ENCODE measurements around the gene HRH4. TPM values are rescaled to one million over a fixed set of nuclear protein-coding genes. Genes with fewer than 3 reads are reported as not detected.

HRH4 gene
- total and polyA plus RNA-seq, 2 of the 13 experiments (the other 11 are each of a cell fraction or from before 2014, with no cell fraction given), result not detected

- 0 out of 2 replicates have a peak, but pooled peaks have one; percentile 27 for TF ChIP-seq CSRNP1 (CRISPR knock-in tag; IDR thresholded peaks at IDR 0.05)
- TF ChIP-seq AGO2 (optimal IDR thresholded peaks at IDR 0.05; ENCODE audit: low read depth, low read length), result peak; percentile 49
- TF ChIP-seq DDIT3 (CRISPR knock-in tag; IDR thresholded peaks at IDR 0.05), result no peak
- TF ChIP-seq ZNF558 (CRISPR knock-in tag; IDR thresholded peaks at IDR 0.05; ENCODE audit: borderline replicate concordance), result peak; percentile 89; the same call in 1 of the 2 replicates
- TF ChIP-seq ZNF777 (CRISPR knock-in tag; IDR thresholded peaks at IDR 0.05), result peak; percentile 34; the same call in 1 of the 2 replicates
- TF ChIP-seq RBM39 (IDR thresholded peaks at IDR 0.05; ENCODE audit: low read depth, low read length, poor library complexity, severe bottlenecking), result no peak
- TF ChIP-seq HNF1A (IDR thresholded peaks at IDR 0.05; ENCODE audit: low read depth), result no peak
- TF ChIP-seq HNF1A (CRISPR knock-in tag; IDR thresholded peaks at IDR 0.05; ENCODE audit: borderline replicate concordance), result peak; percentile 51; the same call in 1 of the 2 replicates
- TF ChIP-seq, protein P1, sequence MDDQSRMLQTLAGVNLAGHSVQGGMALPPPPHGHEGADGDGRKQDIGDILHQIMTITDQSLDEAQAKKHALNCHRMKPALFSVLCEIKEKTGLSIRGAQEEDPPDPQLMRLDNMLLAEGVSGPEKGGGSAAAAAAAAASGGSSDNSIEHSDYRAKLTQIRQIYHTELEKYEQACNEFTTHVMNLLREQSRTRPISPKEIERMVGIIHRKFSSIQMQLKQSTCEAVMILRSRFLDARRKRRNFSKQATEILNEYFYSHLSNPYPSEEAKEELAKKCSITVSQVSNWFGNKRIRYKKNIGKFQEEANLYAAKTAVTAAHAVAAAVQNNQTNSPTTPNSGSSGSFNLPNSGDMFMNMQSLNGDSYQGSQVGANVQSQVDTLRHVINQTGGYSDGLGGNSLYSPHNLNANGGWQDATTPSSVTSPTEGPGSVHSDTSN (CRISPR knock-in tag; IDR thresholded peaks at IDR 0.05; ENCODE audit: borderline replicate concordance), result no peak
- TF ChIP-seq PTBP1 (IDR thresholded peaks at IDR 0.05; ENCODE audit: low read depth, low read length, poor library complexity, severe bottlenecking), result no peak
- TF ChIP-seq, protein P2, sequence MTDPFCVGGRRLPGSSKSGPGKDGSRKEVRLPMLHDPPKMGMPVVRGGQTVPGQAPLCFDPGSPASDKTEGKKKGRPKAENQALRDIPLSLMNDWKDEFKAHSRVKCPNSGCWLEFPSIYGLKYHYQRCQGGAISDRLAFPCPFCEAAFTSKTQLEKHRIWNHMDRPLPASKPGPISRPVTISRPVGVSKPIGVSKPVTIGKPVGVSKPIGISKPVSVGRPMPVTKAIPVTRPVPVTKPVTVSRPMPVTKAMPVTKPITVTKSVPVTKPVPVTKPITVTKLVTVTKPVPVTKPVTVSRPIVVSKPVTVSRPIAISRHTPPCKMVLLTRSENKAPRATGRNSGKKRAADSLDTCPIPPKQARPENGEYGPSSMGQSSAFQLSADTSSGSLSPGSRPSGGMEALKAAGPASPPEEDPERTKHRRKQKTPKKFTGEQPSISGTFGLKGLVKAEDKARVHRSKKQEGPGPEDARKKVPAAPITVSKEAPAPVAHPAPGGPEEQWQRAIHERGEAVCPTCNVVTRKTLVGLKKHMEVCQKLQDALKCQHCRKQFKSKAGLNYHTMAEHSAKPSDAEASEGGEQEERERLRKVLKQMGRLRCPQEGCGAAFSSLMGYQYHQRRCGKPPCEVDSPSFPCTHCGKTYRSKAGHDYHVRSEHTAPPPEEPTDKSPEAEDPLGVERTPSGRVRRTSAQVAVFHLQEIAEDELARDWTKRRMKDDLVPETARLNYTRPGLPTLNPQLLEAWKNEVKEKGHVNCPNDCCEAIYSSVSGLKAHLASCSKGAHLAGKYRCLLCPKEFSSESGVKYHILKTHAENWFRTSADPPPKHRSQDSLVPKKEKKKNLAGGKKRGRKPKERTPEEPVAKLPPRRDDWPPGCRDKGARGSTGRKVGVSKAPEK (CRISPR knock-in tag; IDR thresholded peaks at IDR 0.05; ENCODE audit: borderline replicate concordance), result no peak
- no peak for TF ChIP-seq SMARCC2 (IDR thresholded peaks at IDR 0.05)
- peak; percentile 68 for TF ChIP-seq PHF20 (CRISPR knock-in tag; IDR thresholded peaks at IDR 0.05)
- TF ChIP-seq FOXA1 (IDR thresholded peaks at IDR 0.05), result no peak
- TF ChIP-seq FOXA1 (CRISPR knock-in tag; IDR thresholded peaks at IDR 0.05), result no peak
- no peak for TF ChIP-seq ZNF772 (CRISPR knock-in tag; IDR thresholded peaks at IDR 0.05)
- 0 out of 4 replicates have a peak, but pooled peaks of 1 of the 2 experiments have one; percentile 21 for TF ChIP-seq NR2F1 (CRISPR knock-in tag; IDR thresholded peaks at IDR 0.05)
- TF ChIP-seq ZNF451 (CRISPR knock-in tag; IDR thresholded peaks at IDR 0.05), result 0 out of 2 replicates have a peak, but pooled peaks have one; percentile 54
Observed at GRCh38 chr18:24426398-24427294, 33.8 kb upstream of the HRH4 start, which contains the start of gene IMPACT (continued).
